WTC11 (cell line): Measurements from ENCODE around the gene GAA. TPM values are rescaled to one million over a fixed set of nuclear protein-coding genes. Genes with fewer than 3 reads are reported as not detected.

Experiments
- ATAC-seq: fragments of 200-7000 bp; cut with Tn5 transposase; 2 replicates; pipeline ENCODE4 v1.10.0; 2021; ENCODE audit warnings: mild to moderate bottlenecking, moderate library complexity
- CTCF ChIA-PET: fragments of 300-600 bp; sonication (Branson Sonifier 250); formaldehyde crosslinking; loops from one replicate; lab custom pipeline; 2021; ENCODE audit warnings: antibody characterized with exemption; lab: Charles Lee
- POLR2A ChIA-PET: fragments of 350-600 bp; sonication (Branson Sonifier 250); formaldehyde crosslinking; loops from one replicate; lab custom pipeline; 2021; ENCODE audit warnings: antibody characterized with exemption; lab: Charles Lee
- DNase-seq: peaks from one replicate; pipeline ENCODE4 v3.0.0; 2021; ENCODE audit warnings: low spot score
- H3K27ac Mint-ChIP-seq: 2 replicates; pipeline ENCODE4 v1.8.0; 2021; ENCODE audit warnings: mixed read lengths
- H3K27me3 Mint-ChIP-seq: 2 replicates; pipeline ENCODE4 v1.8.0; 2021; ENCODE audit warnings: low read depth, mild to moderate bottlenecking, moderate library complexity, mixed read lengths
- H3K36me3 Mint-ChIP-seq: 2 replicates; pipeline ENCODE4 v1.8.0; 2021; ENCODE audit warnings: mixed read lengths
- H3K4me1 Mint-ChIP-seq: 2 replicates; pipeline ENCODE4 v1.8.0; 2022; ENCODE audit warnings: mixed read lengths
- H3K4me3 Mint-ChIP-seq: 2 replicates; pipeline ENCODE4 v1.8.0; 2021; ENCODE audit warnings: mild to moderate bottlenecking, moderate library complexity, mixed read lengths
- H3K9me3 Mint-ChIP-seq: 2 replicates; pipeline ENCODE4 v1.8.0; 2021; ENCODE audit warnings: mixed read lengths
- AR ChIP-seq: fragments of 250-450 bp; sonication (Bioruptor Pico); IDR thresholded peaks from 2 replicates; pipeline ENCODE4 v1.9.0; 2021; ENCODE audit warnings: mild to moderate bottlenecking
- ATF1 ChIP-seq: sonication (generic); formaldehyde crosslinking; IDR thresholded peaks from 2 replicates; pipeline ENCODE4 v1.8.1; 2023; ENCODE audit warnings: mild to moderate bottlenecking, moderate library complexity, missing genetic modification reagents
- ATF3 ChIP-seq: sonication (generic); formaldehyde crosslinking; conservative IDR thresholded peaks from 2 replicates; pipeline ENCODE4 v1.8.1; 2022; ENCODE audit warnings: mild to moderate bottlenecking, missing genetic modification reagents
- CREB1 ChIP-seq: sonication (generic); formaldehyde crosslinking; IDR thresholded peaks from 2 replicates; pipeline ENCODE4 v1.8.0; 2023; ENCODE audit warnings: mild to moderate bottlenecking, missing genetic modification reagents
- CTCF ChIP-seq: fragments of 200-600 bp; IDR thresholded peaks from 2 replicates; pipeline ENCODE4 v1.8.0; 2022; ENCODE audit warnings: antibody characterized with exemption
- E2F1 ChIP-seq: sonication (generic); formaldehyde crosslinking; IDR thresholded peaks from 2 replicates; pipeline ENCODE4 v1.8.0; 2022; ENCODE audit warnings: mild to moderate bottlenecking, missing genetic modification reagents
- ELF4 ChIP-seq: sonication (generic); formaldehyde crosslinking; IDR thresholded peaks from 2 replicates; pipeline ENCODE4 v1.8.1; 2022; ENCODE audit warnings: low read depth, mild to moderate bottlenecking, moderate library complexity, missing genetic modification reagents
- FOXJ3 ChIP-seq: sonication (generic); formaldehyde crosslinking; IDR thresholded peaks from 2 replicates; pipeline ENCODE4 v1.9.0; 2021; ENCODE audit warnings: missing genetic modification reagents, mild to moderate bottlenecking, borderline replicate concordance
- FOXP1 ChIP-seq: sonication (generic); formaldehyde crosslinking; IDR thresholded peaks from 2 replicates; pipeline ENCODE4 v1.8.0; 2022; ENCODE audit warnings: missing genetic modification reagents, mild to moderate bottlenecking, moderate library complexity, borderline replicate concordance
- HMGA2 ChIP-seq: fragments of 250-450 bp; sonication (Bioruptor Pico); IDR thresholded peaks from 2 replicates; pipeline ENCODE4 v1.4.0; 2021; ENCODE audit warnings: mild to moderate bottlenecking, moderate library complexity
- IRF1 ChIP-seq: sonication (generic); formaldehyde crosslinking; IDR thresholded peaks from 2 replicates; pipeline ENCODE4 v1.8.0; 2023; ENCODE audit warnings: missing genetic modification reagents
- IRF2 ChIP-seq: sonication (generic); formaldehyde crosslinking; IDR thresholded peaks from 2 replicates; pipeline ENCODE4 v1.8.0; 2022; ENCODE audit warnings: low read depth, missing genetic modification reagents, borderline replicate concordance
- MXD4 ChIP-seq: fragments of 250-450 bp; sonication (Bioruptor Pico); IDR thresholded peaks from 2 replicates; pipeline ENCODE4 v1.8.0; 2021; ENCODE audit warnings: mild to moderate bottlenecking, moderate library complexity, borderline replicate concordance
- MYBL2 ChIP-seq: sonication (generic); formaldehyde crosslinking; IDR thresholded peaks from 2 replicates; pipeline ENCODE4 v1.8.1; 2023; ENCODE audit warnings: mild to moderate bottlenecking, moderate library complexity, missing genetic modification reagents
- NFE2L1 ChIP-seq: sonication (generic); formaldehyde crosslinking; IDR thresholded peaks from 2 replicates; pipeline ENCODE4 v1.8.1; 2023; ENCODE audit warnings: missing genetic modification reagents
- NR3C1 ChIP-seq: sonication (generic); formaldehyde crosslinking; conservative IDR thresholded peaks from 2 replicates; pipeline ENCODE4 v1.8.1; 2023; ENCODE audit warnings: low read depth, mild to moderate bottlenecking, missing genetic modification reagents
- TCF7 ChIP-seq: sonication (generic); formaldehyde crosslinking; IDR thresholded peaks from 2 replicates; pipeline ENCODE4 v1.8.0; 2022; ENCODE audit warnings: mild to moderate bottlenecking, low read depth, missing genetic modification reagents, moderate library complexity
- USF1 ChIP-seq: sonication (generic); formaldehyde crosslinking; IDR thresholded peaks from 2 replicates; pipeline ENCODE4 v1.8.0; 2022; ENCODE audit warnings: mild to moderate bottlenecking, missing genetic modification reagents
- USF2 ChIP-seq: sonication (generic); formaldehyde crosslinking; IDR thresholded peaks from 2 replicates; pipeline ENCODE4 v1.8.1; 2023; ENCODE audit warnings: mild to moderate bottlenecking, missing genetic modification reagents, moderate library complexity
- ZBTB21 ChIP-seq: sonication (generic); formaldehyde crosslinking; IDR thresholded peaks from 2 replicates; pipeline ENCODE4 v1.8.1; 2023; ENCODE audit warnings: mild to moderate bottlenecking, missing genetic modification reagents, borderline replicate concordance
- ZBTB43 ChIP-seq: sonication (generic); formaldehyde crosslinking; IDR thresholded peaks from 2 replicates; pipeline ENCODE4 v1.8.1; 2023; ENCODE audit warnings: mild to moderate bottlenecking, missing genetic modification reagents
- ZNF121 ChIP-seq: sonication (generic); formaldehyde crosslinking; IDR thresholded peaks from 2 replicates; pipeline ENCODE4 v1.8.0; 2023; ENCODE audit warnings: missing genetic modification reagents
- ZNF219 ChIP-seq: sonication (generic); formaldehyde crosslinking; IDR thresholded peaks from 2 replicates; pipeline ENCODE4 v1.8.0; 2023; ENCODE audit warnings: missing genetic modification reagents, mild to moderate bottlenecking, borderline replicate concordance
- ZNF423 ChIP-seq: fragments of 250-450 bp; sonication (Bioruptor Pico); IDR thresholded peaks from 2 replicates; pipeline ENCODE4 v2.1.2; 2022; ENCODE audit warnings: mild to moderate bottlenecking, moderate library complexity
- ZNF671 ChIP-seq: fragments of 250-450 bp; sonication (Bioruptor Pico); IDR thresholded peaks from 2 replicates; pipeline ENCODE4 v1.8.0; 2021; ENCODE audit warnings: mild to moderate bottlenecking
- total RNA-seq: library from RNA; stranded (reverse); gene quantifications from 3 replicates; pipeline ENCODE4 v1.2.3, GENCODE V29; 2021

GAA gene
- total RNA-seq, 1 experiment from 2014 or later: 91.6 TPM

- TF ChIP-seq IRF1 (CRISPR knock-in tag) (no peak), IRF2 (CRISPR knock-in tag) (no peak), ATF1 (no peak)
Measured at GRCh38 chr17:80055597-80055996, 45.8 kb upstream of the GAA start (continued).

- Mint-ChIP-seq H3K4me1 (peaks cover 16% of the 10 kb centered on the region), H3K36me3 (peaks cover 3% of the 10 kb centered on the region), H3K27ac (0 out of 2 replicates have a peak overlapping the region, but pooled peaks have one; percentile 36), H3K4me3 (no peak overlapping the region), H3K27me3 (no peaks in the 10 kb centered on the region), H3K9me3 (no peaks in the 10 kb centered on the region)
- DNase-seq: no peak
- CTCF ChIA-PET: interaction anchor here (1.0 to 1.7 kb wide), 2 partner anchors 43 to 50 kb away, joined by 5 read pairs; partner anchors contain the start of gene GAA
- TF ChIP-seq E2F1 (CRISPR knock-in tag) (no peak), CREB1 (CRISPR knock-in tag) (no peak), ATF3 (CRISPR knock-in tag) (no peak), MXD4 (no peak), HMGA2 (CRISPR knock-in tag) (no peak), AR (no peak), NFE2L1 (no peak), NR3C1 (CRISPR knock-in tag) (no peak), USF1 (CRISPR knock-in tag) (no peak)
- POLR2A ChIA-PET: interaction anchor here (0.7 kb wide), 1 partner anchor 9 kb away, joined by 4 read pairs; no protein-coding TSS in a partner anchor
- ATAC-seq: no peak
Measured at GRCh38 chr17:80058311-80058955, 42.9 kb upstream of the GAA start.

GRCh38 chr17:80060644-80061043 is 40.7 kb upstream of the GAA start:
- no peaks in the 10 kb centered on the region for H3K27me3 Mint-ChIP-seq
- peaks cover 11% of the 10 kb centered on the region for H3K4me1 Mint-ChIP-seq
- ChIA-PET CTCF (interaction anchor here (1.2 kb wide), 1 partner anchor 22 kb away, joined by 3 read pairs; no protein-coding TSS in a partner anchor), POLR2A (no interaction called here)
- H3K9me3 Mint-ChIP-seq: no peaks in the 10 kb centered on the region
- peaks cover 3% of the 10 kb centered on the region for H3K36me3 Mint-ChIP-seq
- no peak for TF ChIP-seq ZNF219 (CRISPR knock-in tag)
- no peak for TF ChIP-seq USF2
- TF ChIP-seq FOXP1: no peak
- TF ChIP-seq ZBTB21 (CRISPR knock-in tag): no peak
- no peak for TF ChIP-seq CTCF
- no peak for TF ChIP-seq FOXJ3 (CRISPR knock-in tag)
- TF ChIP-seq ZNF423 (CRISPR knock-in tag): no peak
- TF ChIP-seq TCF7: no peak
- no peak for TF ChIP-seq ELF4 (CRISPR knock-in tag)
- TF ChIP-seq MXD4: no peak
- TF ChIP-seq ZNF671 (CRISPR knock-in tag): no peak
- no peak for TF ChIP-seq ZBTB43
- no peak for TF ChIP-seq ZNF121 (CRISPR knock-in tag)
- TF ChIP-seq MYBL2 (CRISPR knock-in tag): no peak
- ATAC-seq: no peak
- H3K4me3 Mint-ChIP-seq: no peak overlapping the region
- no peak for DNase-seq
- H3K27ac Mint-ChIP-seq: no peak overlapping the region
